ENCODE data around the gene MGMT.

- TF ChIP-seq CTCF (IDR thresholded peaks at IDR 0.05) (no peak), POLR2A (IDR thresholded peaks at IDR 0.05) (no peak)
Observed at GRCh38 chr10:129742742-129743550, 275.9 kb downstream of the MGMT start.
